ENCODE measurements around the gene STRN4.
"Not testable (repeated sequence)": the region's sequence is repeated elsewhere in the genome, so short reads cannot be mapped to it uniquely, and the experiment has no call there.

STRN4 gene

GRCh38 chr19:46746281-46747057 lies at the start of gene STRN4:
Gene STRN4, minus strand, starts transcription at chr19:46746450. Its CDS starts 20 bp downstream, at chr19:46746430.
- peak; percentile 58 for DNase-seq (ENCODE audit: low spot score)

DNA sequence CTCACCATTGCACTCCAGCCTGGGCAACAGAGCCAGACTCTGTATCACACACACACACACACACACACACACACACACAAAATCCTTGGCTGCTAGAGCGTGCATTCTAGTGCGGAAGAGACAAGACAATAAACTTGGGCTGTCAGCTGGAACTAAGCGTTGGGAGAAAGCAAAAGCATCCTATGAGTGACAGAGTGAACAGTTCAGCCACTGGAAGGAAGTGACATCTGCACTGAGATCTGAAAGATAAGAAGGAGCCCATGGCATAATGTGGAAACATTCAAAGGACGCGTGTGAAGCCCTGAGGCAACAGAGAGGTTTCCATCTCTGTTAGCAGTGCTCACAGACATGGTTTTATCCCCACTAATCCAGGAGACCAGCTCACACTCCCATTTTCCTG lies 45.7 kb upstream of the STRN4 start:
- no peak for DNase-seq (ENCODE audit: low spot score)

DNA sequence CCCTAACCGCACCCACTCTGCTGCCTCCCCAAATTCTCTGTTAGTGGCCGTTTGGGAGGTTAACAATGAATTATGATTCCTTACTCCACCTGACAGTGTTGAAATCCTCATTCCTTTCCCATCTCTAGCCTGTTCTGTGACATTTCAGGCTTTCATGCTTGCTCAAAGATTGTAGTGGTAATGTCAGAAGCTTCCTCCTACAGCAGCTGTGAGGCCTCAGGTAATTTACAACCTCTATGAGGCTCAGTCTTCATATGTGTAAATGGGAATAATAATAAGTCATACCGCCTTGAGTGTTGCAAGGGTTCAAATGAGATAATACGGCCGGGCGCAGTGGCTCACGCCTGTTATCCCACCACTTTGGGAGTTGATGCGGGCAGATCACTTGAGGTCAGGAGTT lies 43.1 kb upstream of the STRN4 start:
- no peak for DNase-seq (ENCODE audit: low spot score)

DNA sequence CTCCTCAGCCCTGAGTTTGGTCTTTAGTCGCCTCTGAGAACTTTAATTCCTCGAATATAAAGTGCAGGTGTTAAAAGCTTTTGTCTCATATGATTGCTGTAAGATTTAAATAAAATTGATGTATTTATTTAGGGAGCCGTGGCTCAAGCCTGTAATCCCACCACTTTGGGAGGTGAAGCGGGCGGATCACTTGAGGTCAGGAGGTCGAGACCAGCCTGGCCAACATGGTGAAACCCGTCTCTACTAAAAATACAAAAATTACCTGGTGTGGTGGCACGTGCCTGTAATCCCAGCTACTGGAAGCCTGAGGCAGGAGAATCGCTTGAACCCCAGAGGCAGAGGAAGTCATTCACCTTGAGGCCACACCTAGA lies 42.7 kb upstream of the STRN4 start:
- no peak for DNase-seq (ENCODE audit: low spot score)

- DNase-seq (ENCODE audit: low spot score): peak; percentile 98
Observed at GRCh38 chr19:46788262-46788967, 42.2 kb upstream of the STRN4 start, which contains the start of gene SLC1A5. Gene SLC1A5, minus strand, starts transcription at chr19:46788594. Its CDS starts 629 bp downstream, at chr19:46787965.

GRCh38 chr19:46787331-46788261 lies 41.3 kb upstream of the STRN4 start:
- DNase-seq (ENCODE audit: low spot score): peak; percentile 76

GRCh38 chr19:46787040-46787330 lies 40.7 kb upstream of the STRN4 start:
- no peak for DNase-seq (ENCODE audit: low spot score)

DNA sequence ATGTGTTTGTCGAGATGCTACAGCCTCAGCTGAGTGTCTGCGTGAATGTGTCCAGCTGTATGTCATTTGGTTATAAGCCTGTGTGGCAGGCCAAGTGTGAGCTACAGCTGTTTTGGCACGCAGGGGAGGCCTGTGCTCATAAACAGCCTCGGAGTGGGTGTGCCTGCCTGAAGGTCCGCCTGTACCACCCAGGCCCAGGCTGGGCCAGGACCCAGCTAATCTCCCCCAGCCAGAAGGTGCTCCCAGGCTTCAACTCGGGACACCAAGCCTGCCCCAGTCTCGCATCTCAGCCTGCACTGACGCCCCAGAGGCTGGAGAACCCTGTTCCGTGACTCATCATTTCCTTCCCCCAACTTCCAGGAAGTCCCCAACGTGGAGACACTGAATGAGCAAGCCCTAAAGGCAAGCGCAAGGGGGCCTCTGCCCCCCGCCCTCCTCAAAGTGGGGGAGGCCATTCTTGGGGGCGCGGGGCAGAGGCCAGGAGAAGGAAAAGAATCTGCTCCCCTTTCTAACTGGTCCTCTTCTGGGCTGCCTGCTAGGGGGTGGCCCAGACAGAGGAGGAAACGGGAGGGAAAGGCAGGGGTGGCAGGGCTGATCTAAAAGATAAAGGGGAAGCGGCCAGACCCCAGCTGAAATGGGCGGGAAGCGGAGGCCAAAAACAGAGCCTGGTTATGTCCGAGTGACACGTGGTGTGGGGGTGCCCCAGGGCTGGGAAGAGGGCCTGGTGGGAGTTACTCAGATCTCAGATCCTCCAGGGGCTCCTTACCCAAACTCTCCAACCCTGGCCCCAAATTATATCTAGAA lies 40.2 kb upstream of the STRN4 start:
- DNase-seq (ENCODE audit: low spot score): peak; percentile 97

- no peak for DNase-seq (ENCODE audit: low spot score)
Observed at GRCh38 chr19:46785980-46786235, 39.7 kb upstream of the STRN4 start.

GRCh38 chr19:46785054-46785979 lies 39.1 kb upstream of the STRN4 start:
- peak; percentile 73 for DNase-seq (ENCODE audit: low spot score)

DNA sequence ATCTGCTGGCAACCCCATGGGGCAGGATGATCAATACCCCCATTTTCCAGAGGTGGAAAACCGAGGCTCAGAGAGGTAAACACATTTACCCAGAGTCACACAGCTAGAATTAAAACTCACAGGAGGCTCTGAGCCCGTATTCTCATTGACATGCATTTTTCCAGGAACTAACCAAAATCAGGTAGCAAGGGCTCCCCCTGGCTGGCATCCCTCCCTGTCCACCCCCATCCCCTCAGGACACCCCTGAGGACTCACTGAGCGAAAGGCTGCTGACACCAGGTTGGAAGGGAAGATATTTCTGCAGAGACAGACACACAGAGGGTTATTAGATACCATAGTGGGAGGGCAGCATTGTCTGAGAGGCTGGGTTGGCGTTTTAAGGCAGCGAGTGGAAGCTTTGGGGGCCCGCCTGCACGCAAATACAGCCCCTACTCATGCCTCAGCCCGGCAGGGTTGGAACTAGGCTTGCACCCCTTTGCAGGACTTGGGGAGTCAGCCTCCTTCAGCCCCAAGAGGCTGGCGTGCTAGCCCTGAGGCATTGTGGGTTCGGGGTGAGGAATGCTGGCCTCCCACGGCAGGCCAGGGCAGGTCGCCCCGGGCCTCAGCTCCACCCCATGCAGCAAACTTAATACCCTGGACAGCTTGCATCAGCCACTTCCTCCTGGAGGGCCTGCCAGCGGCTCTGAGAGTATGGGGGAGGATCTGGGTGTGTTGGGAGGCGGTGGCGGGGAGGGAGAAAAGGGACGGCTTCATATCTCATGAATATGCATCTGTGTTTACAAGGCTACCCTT lies 38.2 kb upstream of the STRN4 start:
- peak; percentile 94 for DNase-seq (ENCODE audit: low spot score)

DNA sequence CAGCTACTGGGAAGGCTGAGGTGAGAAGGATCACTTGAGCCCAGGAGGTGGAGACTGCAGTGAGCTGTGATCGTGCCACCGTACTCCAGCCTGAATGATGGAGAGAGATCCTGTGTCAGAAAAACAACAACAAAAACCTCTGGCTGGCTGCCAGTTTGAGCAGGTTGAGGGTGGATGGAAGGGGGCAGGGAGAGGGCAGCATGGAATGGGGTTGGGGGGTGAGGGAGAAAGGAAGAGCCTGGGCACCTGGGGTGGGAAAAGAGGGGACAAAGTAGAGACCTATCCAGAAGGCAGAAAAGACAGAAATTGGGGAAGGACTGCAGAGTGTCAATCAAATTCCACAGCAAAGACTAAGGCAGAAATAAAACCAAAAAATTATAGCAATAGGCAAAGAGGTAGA lies 37.4 kb upstream of the STRN4 start:
- no peak for DNase-seq (ENCODE audit: low spot score)

DNA sequence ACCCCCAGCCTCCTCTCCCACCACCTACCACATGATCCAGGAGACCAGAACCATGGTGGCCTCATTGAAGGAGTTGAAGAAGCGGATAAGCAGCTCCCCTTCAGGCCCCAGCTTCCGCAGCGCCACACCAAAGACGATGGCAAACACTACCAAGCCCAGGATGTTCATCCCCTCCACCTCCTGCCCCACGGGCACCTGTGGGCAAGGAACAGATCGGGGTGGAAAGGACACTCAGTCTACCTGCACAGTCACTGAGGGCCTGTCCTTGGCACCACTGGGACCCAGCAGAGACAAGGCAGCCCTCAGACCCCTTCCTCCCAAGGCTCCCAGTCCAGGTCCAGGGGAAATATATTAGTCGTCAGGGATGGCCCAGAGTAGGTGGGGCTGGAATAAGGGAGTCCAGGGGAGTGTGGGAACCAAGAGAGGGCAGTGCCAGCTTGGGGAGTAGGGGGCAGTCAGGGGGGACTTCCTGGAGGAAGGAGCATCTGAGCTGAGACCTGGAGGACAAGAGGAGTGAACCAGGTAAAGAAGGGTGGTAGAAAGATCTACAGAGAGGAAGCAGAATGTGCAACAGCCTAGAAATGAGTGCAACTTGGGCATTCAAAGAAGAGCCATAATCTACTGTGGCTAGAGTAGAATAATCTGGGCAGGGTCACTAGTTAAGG lies 36.2 kb upstream of the STRN4 start:
- DNase-seq (ENCODE audit: low spot score): no peak

DNA sequence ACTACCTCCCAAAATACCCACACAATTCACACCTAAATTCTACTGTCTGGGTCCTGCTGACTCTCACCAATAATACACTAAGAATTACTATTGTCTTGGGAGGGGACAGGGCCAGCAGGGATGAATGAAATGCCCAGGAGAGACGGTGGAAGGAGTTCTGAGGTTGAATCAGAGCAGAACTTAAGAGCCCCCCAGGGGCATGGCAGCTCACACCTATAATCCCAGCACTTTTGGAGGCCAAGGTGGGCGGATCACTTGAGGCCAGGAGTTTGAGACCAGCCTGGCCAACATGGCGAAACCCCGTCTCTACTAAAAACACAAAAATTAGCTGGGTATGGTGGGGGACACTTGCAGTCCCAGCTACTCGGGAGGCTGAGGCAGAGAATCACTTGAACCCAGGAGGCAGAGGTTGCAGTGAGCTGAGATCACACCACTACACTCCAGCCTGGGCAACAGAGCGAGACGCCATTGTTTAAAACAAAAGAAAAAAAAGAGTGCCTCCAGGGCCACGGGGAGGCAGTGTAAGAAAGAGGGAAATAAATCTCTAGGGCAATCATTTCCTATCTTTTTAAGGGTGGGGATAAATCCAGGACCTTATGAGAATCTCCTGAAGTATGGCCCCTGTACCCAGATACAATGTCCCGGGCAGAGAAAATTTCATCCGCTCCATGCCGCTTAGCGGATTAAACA lies 31.9 kb upstream of the STRN4 start:
- not testable (repeated sequence) for DNase-seq (ENCODE audit: low spot score)

- DNase-seq (ENCODE audit: low spot score): no peak
Observed at GRCh38 chr19:46776927-46777911, 31.0 kb upstream of the STRN4 start.

- no peak for DNase-seq (ENCODE audit: low spot score)
Observed at GRCh38 chr19:46775642-46776258, 29.5 kb upstream of the STRN4 start.

DNA sequence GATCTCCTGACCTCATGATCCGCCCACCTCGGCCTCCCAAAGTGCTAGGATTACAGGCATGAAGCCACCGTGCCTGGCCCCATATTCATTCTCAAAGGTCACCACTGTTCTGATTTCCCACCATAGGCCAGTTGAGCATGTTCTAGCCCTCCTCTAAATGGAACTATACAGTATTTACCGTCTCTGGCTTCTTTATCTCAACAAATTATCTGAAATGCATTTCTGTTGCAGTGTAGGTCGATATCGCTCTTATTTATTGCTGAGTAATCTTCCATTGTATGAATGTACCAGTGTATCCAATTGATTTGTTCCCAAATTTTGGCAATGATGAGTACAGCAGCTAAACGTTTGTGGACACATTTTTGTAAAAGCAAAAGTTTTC lies 26.8 kb upstream of the STRN4 start:
- DNase-seq (ENCODE audit: low spot score): no peak
